K562 (cell line): ENCODE results near the gene NDFIP2. TPM values are rescaled to one million over a fixed set of nuclear protein-coding genes. Genes with fewer than 3 reads are reported as not detected.

Experiments
- ATF3 ChIP-seq, 2 experiments: fragments of 450-650 bp in 1 of 2; sonication (generic) in 1 of 2; formaldehyde crosslinking in 1 of 2; IDR thresholded peaks in 1 of 2; conservative IDR thresholded peaks in 1 of 2; 2 replicates each; pipeline versions ENCODE4 v1.6.1 to v1.8.1; 2016 to 2023; ENCODE audit warnings: mild to moderate bottlenecking in 2 of 2, moderate library complexity in 2 of 2, inconsistent platforms in 1 of 2, missing genetic modification reagents in 1 of 2
- ETV6 ChIP-seq, 3 experiments: fragments of 150-350 bp in 1 of 3; sonication (generic) in 1 of 3; formaldehyde crosslinking in 1 of 3; IDR thresholded peaks; 2 replicates each; pipeline versions ENCODE4 v1.6.1 to v1.8.0; 2014 to 2022; ENCODE audit warnings: borderline replicate concordance in 2 of 3, low read depth in 2 of 3, antibody characterized with exemption in 1 of 3, low read length in 1 of 3, mild to moderate bottlenecking in 1 of 3, missing genetic modification reagents in 1 of 3
- FOXP1 ChIP-seq: sonication (generic); formaldehyde crosslinking; IDR thresholded peaks from 2 replicates; pipeline ENCODE4 v1.8.0; 2022; ENCODE audit warnings: mild to moderate bottlenecking, missing genetic modification reagents
- NRF1 ChIP-seq, 2 experiments: fragments of 450-650 bp; IDR thresholded peaks in 1 of 2; conservative IDR thresholded peaks in 1 of 2; 2 replicates each; pipeline ENCODE4 v1.6.1; 2014; ENCODE audit warnings: mild to moderate bottlenecking in 2 of 2
- PKNOX1 ChIP-seq: fragments of 450-650 bp; IDR thresholded peaks from 2 replicates; pipeline ENCODE4 v1.6.1; 2016
- REST ChIP-seq, 2 experiments: fragments of 450-650 bp; formaldehyde crosslinking in 1 of 2; IDR thresholded peaks; 2 replicates each; pipeline versions ENCODE4 v1.4.0 to v1.6.1; 2014 to 2020; ENCODE audit warnings: mild to moderate bottlenecking in 2 of 2, borderline replicate concordance in 1 of 2, low read depth in 1 of 2
- TBL1XR1 ChIP-seq, 2 experiments: IDR thresholded peaks; 2 replicates each; pipeline ENCODE4 v1.6.1; 2012; ENCODE audit warnings: improper control_type of control experiment in 2 of 2, low read length in 2 of 2, mild to moderate bottlenecking in 1 of 2
- TCF3 ChIP-seq: sonication (generic); formaldehyde crosslinking; IDR thresholded peaks from 2 replicates; pipeline ENCODE4 v1.4.0; 2020; ENCODE audit warnings: mild to moderate bottlenecking, missing genetic modification reagents
- polyA plus RNA-seq, 8 experiments: library from polyadenylated mRNA; depleted of rRNA in 4 of 8; stranded (reverse) in 5 of 8; unstranded in 3 of 8; fragments of >200 nt; fragmentation: Nextera tagmentation in 2 of 8; fragmentation: Illumina TruSeq in 1 of 8; extraction: Ambion mirVana in 2 of 8; extraction: Trizol in 1 of 8; gene quantifications; 2 replicates each; pipeline versions ENCODE4 v1.2.1 to v1.2.3, GENCODE V29; 2011 to 2014; ENCODE audit warnings: inconsistent platforms in 1 of 8, missing spikeins in 1 of 8
- total RNA-seq, 7 experiments: library from RNA; depleted of rRNA in 6 of 7; stranded (reverse); fragments of >200 nt in 6 of 7; fragmentation: Illumina TruSeq in 2 of 7; extraction: Trizol in 2 of 7; gene quantifications; 2 replicates each; pipeline versions ENCODE4 v1.2.1 to v1.2.3, GENCODE V29; 2011 to 2021; ENCODE audit warnings: low replicate concordance in 1 of 7

The NDFIP2 gene
- total and polyA plus RNA-seq, 9 of the 15 experiments (the other 6 are each of a cell fraction or from before 2014, with no cell fraction given) = 13.4 to 54.4 (median 27.8) TPM

GRCh38 chr13:79451500-79451962 lies 29.4 kb upstream of the NDFIP2 start (continued):
- TF ChIP-seq PKNOX1 (peak; percentile 56; the same call in 1 of the 2 replicates), FOXP1 (CRISPR knock-in tag) (no peak), TCF3 (CRISPR knock-in tag) (peak; percentile 35; the same call in 1 of the 2 replicates), NRF1 (conservative IDR thresholded peaks at IDR 0.05 in 1 of 2, IDR thresholded peaks at IDR 0.05 in 1 of 2) (peak; percentile 44; a peak in 2 of 4 replicates), ATF3 (IDR thresholded peaks at IDR 0.05) (peak; percentile 85), ATF3 (CRISPR knock-in tag; conservative IDR thresholded peaks at IDR 0.05) (no peak), ETV6 (IDR thresholded peaks at IDR 0.05; ENCODE audit: borderline replicate concordance in 1 of 2, low read depth in 2 of 2, low read length in 1 of 2) (peak; percentile 34 to 66; a peak in 2 of 4 replicates), ETV6 (CRISPR knock-in tag; IDR thresholded peaks at IDR 0.05; ENCODE audit: borderline replicate concordance) (no peak), TBL1XR1 (IDR thresholded peaks at IDR 0.05; ENCODE audit: low read length in 2 of 2) (peak in 1 of 2 experiments; percentile 36; a peak in 1 of 4 replicates), REST (IDR thresholded peaks at IDR 0.05; ENCODE audit: borderline replicate concordance) (no peak), REST (CRISPR knock-in tag; IDR thresholded peaks at IDR 0.05; ENCODE audit: low read depth) (no peak)
